Subcutaneous abdominal adipose tissue (tissue), 5 donors: ENCODE measurements around the gene KRT84.
"Not testable (repeated sequence)": the region's sequence is repeated elsewhere in the genome, so short reads cannot be mapped to it uniquely, and the experiment has no call there.

Experiments
- H3K27ac ChIP-seq: one replicate; pipeline ENCODE4 v1.7.0; 2013; ENCODE audit warnings: low read depth, mild to moderate bottlenecking, inconsistent platforms, low read length, moderate library complexity
- H3K27me3 ChIP-seq, 5 donors: one replicate each; pipeline ENCODE4 v1.7.0; 2013; ENCODE audit warnings: low read length in 5 of 5, inconsistent platforms in 1 of 5; ENCODE audit not compliant: control insufficient read depth in 5 of 5, insufficient read depth in 4 of 5
- H3K36me3 ChIP-seq, 5 donors: one replicate each; pipeline ENCODE4 v1.7.0; 2013; ENCODE audit warnings: low read length in 5 of 5; ENCODE audit not compliant: control insufficient read depth in 5 of 5, insufficient read depth in 5 of 5
- H3K4me1 ChIP-seq, 5 donors: one replicate each; pipeline ENCODE4 v1.7.0; 2013; ENCODE audit warnings: low read length in 5 of 5, mild to moderate bottlenecking in 3 of 5, moderate library complexity in 1 of 5; ENCODE audit not compliant: control insufficient read depth in 5 of 5, insufficient read depth in 5 of 5
- H3K4me3 ChIP-seq, 5 donors: one replicate each; pipeline ENCODE4 v1.7.0; 2013; ENCODE audit warnings: low read length in 5 of 5, low read depth in 1 of 5
- H3K9ac ChIP-seq, 5 donors: one replicate each; pipeline ENCODE4 v1.7.0; 2013; ENCODE audit warnings: low read length in 5 of 5, mild to moderate bottlenecking in 4 of 5, moderate library complexity in 3 of 5
- H3K9me3 ChIP-seq, 5 donors: one replicate each; pipeline ENCODE4 v1.7.0; 2013; ENCODE audit warnings: low read length in 5 of 5; ENCODE audit not compliant: control insufficient read depth in 5 of 5
- donor health status: healthy.
- donor health status: healthy.
- donor health status: healthy.
- donor health status: healthy.
- donor health status: healthy.

Gene KRT84

GRCh38 chr12:52413202-52413601 lies 27.8 kb upstream of the KRT84 start:
- Histone ChIP-seq H3K4me3 (no peak overlapping the region), H3K27me3 (peaks cover 0 to 2% (median 0%) of the 10 kb centered on the region in 5 donors), H3K36me3 (no peaks in the 10 kb centered on the region), H3K27ac (no peak overlapping the region), H3K9ac (no peak overlapping the region), H3K9me3 (no peaks in the 10 kb centered on the region), H3K4me1 (peaks cover 7 to 23% (median 19%) of the 10 kb centered on the region in 5 donors)

GRCh38 chr12:52411815-52412214 lies 26.4 kb upstream of the KRT84 start:
- Histone ChIP-seq H3K9me3 (no peaks in the 10 kb centered on the region), H3K4me3 (no peak overlapping the region), H3K27ac (no peak overlapping the region), H3K9ac (no peak overlapping the region), H3K4me1 (peaks cover 7 to 14% (median 11%) of the 10 kb centered on the region in 5 donors), H3K27me3 (peaks cover 0 to 2% (median 0%) of the 10 kb centered on the region in 5 donors), H3K36me3 (no peaks in the 10 kb centered on the region)

- H3K36me3 ChIP-seq, H3K9me3 ChIP-seq, H3K27ac ChIP-seq, H3K4me1 ChIP-seq, H3K9ac ChIP-seq, H3K4me3 ChIP-seq, H3K27me3 ChIP-seq: not testable (repeated sequence)
These were observed 25.3 kb upstream of the KRT84 start for GRCh38 chr12:52410589-52411248.

GRCh38 chr12:52407918-52408317 lies 22.5 kb upstream of the KRT84 start:
- Histone ChIP-seq H3K36me3 (no peaks in the 10 kb centered on the region), H3K4me1 (no peaks in the 10 kb centered on the region), H3K9me3 (no peaks in the 10 kb centered on the region), H3K4me3 (no peak overlapping the region), H3K27ac (no peak overlapping the region), H3K27me3 (peaks cover 0 to 2% (median 0%) of the 10 kb centered on the region in 5 donors), H3K9ac (no peak overlapping the region)

GRCh38 chr12:52405922-52406385 lies 20.5 kb upstream of the KRT84 start, which contains the start of gene KRT82:
KRT82 (minus strand) TSS chr12:52406335; CDS start chr12:52406277, 58 bp downstream.
- peaks cover 0 to 5% (median 0%) of the 10 kb centered on the region in 5 donors for H3K27me3 ChIP-seq
- no peaks in the 10 kb centered on the region for H3K9me3 ChIP-seq
- no peak within 1 kb of the TSS for H3K9ac ChIP-seq
- no peaks in the 10 kb centered on the region for H3K36me3 ChIP-seq
- H3K4me1 ChIP-seq = no peaks in the 10 kb centered on the region
- H3K27ac ChIP-seq = no peak within 1 kb of the TSS
- H3K4me3 ChIP-seq = no peak within 1 kb of the TSS

- Histone ChIP-seq H3K9me3 (no peaks in the 10 kb centered on the region), H3K4me1 (no peaks in the 10 kb centered on the region), H3K27me3 (peaks cover 0 to 6% (median 4%) of the 10 kb centered on the region in 5 donors), H3K4me3 (no peak overlapping the region), H3K9ac (no peak overlapping the region), H3K36me3 (no peaks in the 10 kb centered on the region), H3K27ac (no peak overlapping the region)
These were observed 19.5 kb upstream of the KRT84 start for GRCh38 chr12:52404951-52405350.

- Histone ChIP-seq H3K27me3 (peaks cover 0 to 13% (median 4%) of the 10 kb centered on the region in 5 donors), H3K9me3 (no peaks in the 10 kb centered on the region), H3K36me3 (no peaks in the 10 kb centered on the region), H3K9ac (no peak overlapping the region), H3K4me3 (no peak overlapping the region), H3K4me1 (no peaks in the 10 kb centered on the region), H3K27ac (no peak overlapping the region)
These were observed 18.1 kb upstream of the KRT84 start for GRCh38 chr12:52403561-52403960.

- peaks cover 0 to 12% (median 4%) of the 10 kb centered on the region in 5 donors for H3K27me3 ChIP-seq
- H3K4me3 ChIP-seq = no peak overlapping the region
- H3K4me1 ChIP-seq = no peaks in the 10 kb centered on the region
These were observed 17.6 kb upstream of the KRT84 start for GRCh38 chr12:52402873-52403540.

GRCh38 chr12:52402377-52402776 lies 16.9 kb upstream of the KRT84 start:
- Histone ChIP-seq H3K27ac (no peak overlapping the region), H3K27me3 (peaks cover 0 to 15% (median 4%) of the 10 kb centered on the region in 5 donors), H3K9ac (no peak overlapping the region), H3K36me3 (no peaks in the 10 kb centered on the region), H3K9me3 (no peaks in the 10 kb centered on the region), H3K4me3 (no peak overlapping the region), H3K4me1 (no peaks in the 10 kb centered on the region)

More at GRCh38 chr12:52402873-52403540, 17.6 kb upstream of the KRT84 start:
- Histone ChIP-seq H3K9me3 (no peaks in the 10 kb centered on the region), H3K36me3 (no peaks in the 10 kb centered on the region), H3K27ac (no peak overlapping the region), H3K9ac (no peak overlapping the region)

- Histone ChIP-seq H3K27ac (no peak overlapping the region), H3K9ac (no peak overlapping the region), H3K9me3 (no peaks in the 10 kb centered on the region), H3K4me3 (no peak overlapping the region), H3K36me3 (no peaks in the 10 kb centered on the region), H3K4me1 (no peaks in the 10 kb centered on the region), H3K27me3 (peaks cover 0 to 18% (median 4%) of the 10 kb centered on the region in 5 donors)
These were observed 16.5 kb upstream of the KRT84 start for GRCh38 chr12:52401926-52402325.
